Chondrocyte (in vitro differentiated cells): ENCODE measurements around the gene PDHA2. TPM values are rescaled to one million over a fixed set of nuclear protein-coding genes. Genes with fewer than 3 reads are reported as not detected.
A peak's percentile ranks its signal among the peaks of the same experiment; 100 is the strongest.

ENCODE experiments used
- DNase-seq: peaks from one replicate; pipeline ENCODE4 v3.0.0; 2021; ENCODE audit warnings: mixed read lengths, low spot score
- H3K27ac Mint-ChIP-seq: one replicate; pipeline ENCODE4 v1.8.0; 2021; ENCODE audit warnings: mild to moderate bottlenecking, moderate library complexity, mixed read lengths; ENCODE audit not compliant: unreplicated experiment
- H3K27me3 Mint-ChIP-seq: 2 replicates; pipeline ENCODE4 v1.8.0; 2021; ENCODE audit warnings: low read depth, mixed read lengths
- H3K36me3 Mint-ChIP-seq: 2 replicates; pipeline ENCODE4 v1.8.0; 2021; ENCODE audit warnings: low read depth, mixed read lengths
- H3K4me1 Mint-ChIP-seq: 2 replicates; pipeline ENCODE4 v1.8.0; 2021; ENCODE audit warnings: low read depth, mild to moderate bottlenecking, mixed read lengths
- H3K4me3 Mint-ChIP-seq: one replicate; pipeline ENCODE4 v1.8.0; 2021; ENCODE audit warnings: mild to moderate bottlenecking, moderate library complexity, mixed read lengths; ENCODE audit not compliant: unreplicated experiment
- H3K9me3 Mint-ChIP-seq: 2 replicates; pipeline ENCODE4 v1.8.0; 2021; ENCODE audit warnings: low read depth, mixed read lengths
- CTCF ChIP-seq: fragments of 200-600 bp; sonication (generic); IDR thresholded peaks from 2 replicates; pipeline ENCODE4 v1.5.0; 2021; ENCODE audit warnings: antibody characterized with exemption, mild to moderate bottlenecking, moderate library complexity
- total RNA-seq: library from RNA; stranded (reverse); gene quantifications from 3 replicates; pipeline ENCODE4 v1.2.1, GENCODE V29; 2021

PDHA2 gene
- total RNA-seq, 1 donor from 2014 or later, result not detected

- H3K27ac Mint-ChIP-seq, result no peak overlapping the region
- H3K27me3 Mint-ChIP-seq, result no peaks in the 10 kb centered on the region
- no peak for TF ChIP-seq CTCF
- H3K9me3 Mint-ChIP-seq, result no peaks in the 10 kb centered on the region
- no peak overlapping the region for H3K4me3 Mint-ChIP-seq
- DNase-seq, result no peak
- H3K4me1 Mint-ChIP-seq, result peaks cover 4% of the 10 kb centered on the region
- no peaks in the 10 kb centered on the region for H3K36me3 Mint-ChIP-seq
These were observed 9.2 kb upstream of the PDHA2 start for GRCh38 chr4:95830651-95831050.

GRCh38 chr4:95831166-95831565, 8.7 kb upstream of the PDHA2 start:
- Mint-ChIP-seq H3K27ac (no peak overlapping the region), H3K4me1 (peaks cover 4% of the 10 kb centered on the region), H3K27me3 (no peaks in the 10 kb centered on the region), H3K36me3 (no peaks in the 10 kb centered on the region), H3K4me3 (no peak overlapping the region), H3K9me3 (no peaks in the 10 kb centered on the region)
- no peak for DNase-seq
- no peak for TF ChIP-seq CTCF

GRCh38 chr4:95833711-95834194, 6.1 kb upstream of the PDHA2 start:
- Mint-ChIP-seq H3K27me3 (no peaks in the 10 kb centered on the region), H3K4me1 (peaks cover 4% of the 10 kb centered on the region), H3K36me3 (no peaks in the 10 kb centered on the region), H3K9me3 (no peaks in the 10 kb centered on the region), H3K27ac (no peak overlapping the region), H3K4me3 (no peak overlapping the region)
- TF ChIP-seq CTCF, result no peak
- DNase-seq, result no peak

- Mint-ChIP-seq H3K36me3 (no peaks in the 10 kb centered on the region), H3K27ac (no peak overlapping the region), H3K27me3 (no peaks in the 10 kb centered on the region), H3K4me1 (peaks cover 4% of the 10 kb centered on the region), H3K9me3 (no peaks in the 10 kb centered on the region), H3K4me3 (no peak overlapping the region)
- no peak for DNase-seq
- TF ChIP-seq CTCF, result peak; percentile 63
These were observed 4.2 kb upstream of the PDHA2 start for GRCh38 chr4:95835672-95836071.

GRCh38 chr4:95838192-95838591, 1.7 kb upstream of the PDHA2 start:
- no peak for TF ChIP-seq CTCF
- Mint-ChIP-seq H3K36me3 (no peaks in the 10 kb centered on the region), H3K4me1 (peaks cover 4% of the 10 kb centered on the region), H3K27me3 (no peaks in the 10 kb centered on the region), H3K27ac (no peak overlapping the region), H3K9me3 (no peaks in the 10 kb centered on the region), H3K4me3 (no peak overlapping the region)
- no peak for DNase-seq
